Activated T-cell treated with anti-CD3 and anti-CD28 coated beads for 1 hour (primary cell): ENCODE data around the gene CACNA1C.

Experiments used
- DNase-seq: peaks from one replicate; pipeline ENCODE4 v3.0.0-alpha.2; 2020; ENCODE audit warnings: low read depth

CACNA1C gene

DNA sequence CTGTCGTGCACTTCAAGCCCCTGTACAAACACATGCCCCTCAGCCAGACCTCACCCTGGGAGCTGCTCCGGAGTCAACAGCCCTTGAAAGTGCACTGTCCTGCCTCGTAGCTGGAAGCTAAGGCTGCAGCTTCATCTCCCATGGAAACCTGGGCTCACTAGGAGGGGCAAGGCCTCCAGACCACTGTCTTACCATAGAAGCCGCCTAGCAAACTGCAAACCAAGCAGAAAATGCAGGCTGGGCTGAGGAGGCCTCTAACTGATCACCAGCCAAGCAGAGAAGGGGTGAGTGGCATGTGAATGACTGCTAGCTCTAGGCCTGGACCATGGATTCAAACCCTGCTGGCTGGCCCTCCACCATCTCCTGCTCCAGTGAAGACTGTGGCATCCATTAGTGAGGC, 340.2 kb downstream of the CACNA1C start:
- DNase-seq, result no peak

DNA sequence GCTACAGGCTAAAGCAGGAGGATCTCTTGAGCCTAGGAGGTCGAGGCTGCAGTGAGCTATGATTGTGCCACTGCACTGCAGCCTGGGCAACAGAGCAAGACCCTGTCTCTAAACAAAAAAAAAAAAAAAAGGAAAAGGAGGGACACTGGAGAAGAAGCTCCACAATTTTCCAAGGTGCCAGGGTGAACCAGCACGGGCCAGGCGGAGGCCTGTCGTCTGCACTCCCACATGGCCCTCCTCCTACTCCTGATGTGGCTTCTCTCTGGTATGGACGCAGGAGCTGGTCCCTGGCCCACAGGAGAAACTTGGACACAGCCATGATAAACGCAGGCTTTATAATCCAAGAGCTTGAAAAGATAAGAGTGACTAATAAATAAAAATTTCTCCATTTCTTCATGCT, 341.2 kb downstream of the CACNA1C start:
- DNase-seq, result no peak

DNA sequence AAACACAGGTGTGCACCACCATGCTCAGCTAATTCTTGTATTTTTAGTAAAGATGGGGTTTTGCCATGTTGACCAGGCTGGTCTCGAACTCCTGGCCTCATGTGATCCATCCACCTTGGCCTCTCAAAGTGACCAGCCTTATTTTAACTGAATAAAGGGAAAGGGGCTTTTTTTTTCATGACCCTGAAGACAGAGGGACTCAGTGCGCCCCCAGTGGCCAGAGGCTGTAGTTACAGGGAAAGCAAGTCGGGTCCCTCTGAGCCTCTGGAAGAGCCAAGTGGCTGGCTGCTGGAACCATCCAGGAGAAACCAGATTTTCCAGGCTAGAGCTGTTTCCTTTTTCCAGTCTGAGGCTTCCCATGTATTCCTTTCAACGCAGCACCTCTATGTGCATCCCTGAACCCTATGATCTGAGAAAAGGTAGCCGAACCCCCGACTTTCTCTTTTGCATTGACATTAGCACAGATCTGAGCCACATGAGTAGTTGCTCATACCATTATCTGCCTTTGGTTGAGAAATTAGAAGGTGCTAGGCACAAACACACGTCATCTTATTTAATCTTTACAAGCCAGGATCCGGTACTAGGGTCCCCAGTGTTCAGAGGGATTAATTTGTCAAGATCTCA, 342.7 kb downstream of the CACNA1C start:
- DNase-seq, result peak; percentile 5

DNA sequence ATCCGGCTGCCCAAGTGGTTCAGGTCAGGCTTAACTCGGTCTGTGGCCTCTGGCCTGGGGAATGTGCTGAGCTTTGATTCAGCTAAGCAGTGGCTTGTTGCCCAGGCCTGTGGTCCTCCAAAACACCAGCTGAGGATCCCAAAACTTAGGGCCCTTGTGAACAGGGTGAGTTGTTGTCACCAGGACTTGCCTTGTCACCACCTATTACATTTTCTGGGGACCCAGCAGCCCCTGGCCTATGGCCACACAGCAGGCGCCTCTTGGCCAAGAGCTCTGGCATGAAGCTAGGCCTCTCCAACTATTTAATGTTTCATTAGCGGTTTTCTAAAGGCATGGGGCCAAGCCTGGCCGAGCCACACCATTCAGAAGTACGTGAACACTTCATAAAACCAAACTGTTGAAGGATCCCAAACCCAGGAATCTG, 343.7 kb downstream of the CACNA1C start:
- DNase-seq, result no peak

DNA sequence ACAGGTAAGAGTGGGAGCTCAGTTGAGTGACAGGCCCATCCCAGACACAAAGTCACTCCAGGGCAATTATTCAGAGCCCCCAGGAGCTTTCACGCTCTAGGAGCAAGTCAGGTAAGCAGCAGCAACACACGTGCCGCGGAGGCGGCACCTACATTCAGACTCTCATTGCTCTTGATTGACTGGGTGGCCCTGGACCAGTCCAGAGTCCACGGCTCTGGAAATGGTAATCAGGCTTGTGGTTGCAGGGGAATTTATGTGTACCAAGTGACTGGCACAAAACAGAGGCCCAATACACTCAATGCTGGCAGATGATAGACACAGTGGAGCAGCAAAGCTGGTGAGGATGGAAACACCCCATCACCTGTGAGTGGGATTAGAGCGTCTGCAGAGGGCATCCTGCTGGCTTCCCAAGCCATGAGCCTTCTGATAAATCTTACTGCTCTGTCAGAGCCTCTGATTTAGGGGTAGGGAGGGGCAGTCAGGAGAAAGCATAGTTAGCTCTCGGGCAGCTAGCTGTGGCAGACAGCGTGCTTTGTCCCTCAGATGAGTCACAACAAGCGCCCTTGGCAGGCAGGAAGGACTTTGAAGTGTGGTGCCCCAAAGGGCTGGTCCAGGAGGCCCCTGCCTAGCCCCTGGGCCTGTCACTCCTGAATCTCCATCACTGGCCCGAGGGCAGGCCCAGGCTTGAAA, 344.7 kb downstream of the CACNA1C start:
- no peak for DNase-seq

DNA sequence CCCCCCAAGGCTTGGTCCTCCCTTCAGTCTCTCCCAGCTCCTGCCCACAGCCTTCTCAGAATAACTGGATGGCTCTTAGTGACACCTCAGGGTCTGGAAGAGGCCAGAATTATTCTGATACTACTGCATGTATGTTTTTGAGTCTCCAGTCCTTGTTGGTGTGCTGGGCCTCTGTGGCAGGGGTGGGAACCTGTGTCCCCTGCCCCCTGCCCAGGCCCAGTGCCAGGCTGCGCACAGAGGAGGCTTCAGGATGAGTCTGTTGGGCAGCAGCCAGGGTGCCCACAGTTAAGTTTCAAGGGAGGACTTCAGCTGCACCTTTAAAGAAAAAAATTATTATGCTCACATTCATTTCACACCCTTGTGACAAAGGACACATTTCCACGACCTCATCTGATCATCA, 348.3 kb downstream of the CACNA1C start:
- DNase-seq, result no peak

DNA sequence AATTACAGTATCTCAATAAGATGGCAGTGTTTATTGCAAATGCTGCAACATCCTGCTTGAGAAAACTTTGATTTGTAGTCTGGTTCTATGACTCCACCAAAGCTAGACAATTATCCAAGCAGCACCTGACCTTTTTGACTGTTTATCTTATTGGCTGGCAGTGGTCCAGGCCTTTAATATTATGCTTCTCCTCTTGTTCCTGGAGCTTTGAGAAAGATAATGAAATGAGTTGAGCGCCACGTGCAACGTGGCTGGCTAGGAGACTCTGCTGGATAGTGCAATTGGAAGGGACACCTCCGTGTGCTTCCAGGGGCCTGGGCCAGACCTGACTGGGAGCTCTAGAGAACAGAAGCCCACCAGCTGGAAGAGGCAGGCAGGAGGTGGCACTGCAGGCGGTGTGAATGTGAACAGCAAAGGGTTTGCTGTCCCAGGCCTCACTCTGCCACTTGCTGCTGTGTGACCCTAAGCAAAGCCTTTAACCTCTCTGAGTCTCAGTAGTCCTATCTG, 349.3 kb downstream of the CACNA1C start:
- DNase-seq, result no peak

DNA sequence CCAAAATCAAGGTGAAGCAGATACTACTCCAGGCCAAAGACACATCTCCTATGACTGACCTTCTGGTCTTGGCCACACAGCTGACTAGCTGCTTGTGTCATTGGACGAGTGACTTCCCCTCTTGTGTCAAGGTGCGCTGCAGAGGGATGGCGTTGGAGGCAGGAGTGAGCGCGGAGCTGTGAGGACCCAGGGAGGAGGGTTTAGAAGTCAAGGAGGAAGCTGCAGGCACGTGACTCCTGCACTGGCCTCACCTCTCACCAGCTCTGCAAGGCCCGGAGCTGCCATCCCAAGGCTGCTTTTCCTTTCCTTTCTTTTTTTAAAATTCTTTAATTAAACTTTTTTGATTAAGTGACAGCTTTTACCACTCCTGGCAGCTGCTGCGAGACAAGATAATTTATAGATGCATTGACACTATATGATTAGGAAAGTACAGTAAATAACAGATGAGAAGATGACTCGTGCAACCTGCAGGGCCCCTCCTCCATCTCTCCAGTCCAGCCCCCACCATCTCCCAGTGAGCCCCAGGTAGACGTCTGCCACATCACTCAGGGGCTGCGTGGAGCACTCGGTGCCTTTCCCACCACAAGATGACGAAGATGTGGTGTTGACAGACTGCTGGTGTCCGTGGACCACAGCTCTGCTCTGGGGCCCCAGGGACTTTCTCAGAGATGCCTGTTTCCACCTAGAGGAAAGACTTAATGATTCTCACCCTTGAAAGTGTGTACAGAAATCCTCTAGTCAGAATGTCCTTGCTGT, 350.6 kb downstream of the CACNA1C start:
- DNase-seq, result no peak

DNA sequence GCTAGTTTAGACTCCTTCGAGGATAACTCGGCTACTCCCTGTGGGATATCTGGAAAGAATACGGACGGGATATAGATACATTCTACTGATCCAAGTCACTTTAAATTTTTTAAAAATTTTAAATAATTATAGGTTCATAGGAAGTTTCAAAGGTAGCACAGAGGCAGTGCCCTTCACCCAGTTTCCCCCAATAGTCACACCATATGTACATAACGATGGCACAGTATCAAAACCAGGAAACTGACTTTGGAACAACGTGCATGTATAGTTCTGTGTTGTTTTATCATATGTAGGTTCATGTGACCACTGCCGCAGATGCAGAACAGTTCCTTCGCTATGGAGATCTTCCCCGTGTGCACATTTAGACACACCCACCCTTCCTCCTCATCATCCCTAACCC, 352.3 kb downstream of the CACNA1C start:
- DNase-seq, result no peak

DNA sequence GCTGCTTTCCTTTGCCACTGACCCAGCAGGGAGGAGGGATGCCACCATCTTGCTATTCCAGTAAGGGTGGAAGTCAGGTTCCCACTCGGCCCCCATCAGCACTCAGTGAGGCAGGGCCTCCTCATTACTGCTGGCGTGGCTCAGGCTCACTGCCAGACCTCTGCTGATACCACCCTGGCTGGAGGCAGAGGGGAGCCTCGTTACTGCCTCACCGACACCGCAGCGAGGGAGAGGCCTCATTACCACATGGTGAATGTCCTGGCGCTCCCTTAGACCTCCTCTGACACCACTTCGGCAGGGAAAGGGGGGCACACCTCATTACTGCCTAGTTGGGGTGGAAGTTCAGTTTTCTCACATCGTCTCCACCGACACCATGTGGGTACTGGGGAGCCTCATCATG, 354.1 kb downstream of the CACNA1C start:
- no peak for DNase-seq

DNA sequence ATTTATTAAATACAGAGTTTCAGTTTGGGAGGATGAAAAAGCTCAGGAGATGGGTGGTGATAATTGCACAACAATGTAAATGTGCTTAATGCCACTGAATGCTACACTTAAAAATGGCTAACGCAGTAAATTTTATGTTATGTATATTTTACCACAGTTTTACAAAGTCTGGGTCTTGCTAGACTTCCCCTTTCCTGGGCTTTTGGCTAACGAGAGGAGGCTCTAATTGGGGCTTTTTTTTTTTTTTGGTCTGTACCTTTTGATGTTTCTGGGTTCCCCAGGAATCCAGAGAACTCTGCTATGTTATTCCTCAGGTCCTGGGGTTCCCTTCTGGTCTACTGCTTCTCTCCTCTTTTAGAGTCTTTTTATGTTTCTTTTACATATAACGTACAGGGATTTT, 355.5 kb downstream of the CACNA1C start:
- no peak for DNase-seq

DNA sequence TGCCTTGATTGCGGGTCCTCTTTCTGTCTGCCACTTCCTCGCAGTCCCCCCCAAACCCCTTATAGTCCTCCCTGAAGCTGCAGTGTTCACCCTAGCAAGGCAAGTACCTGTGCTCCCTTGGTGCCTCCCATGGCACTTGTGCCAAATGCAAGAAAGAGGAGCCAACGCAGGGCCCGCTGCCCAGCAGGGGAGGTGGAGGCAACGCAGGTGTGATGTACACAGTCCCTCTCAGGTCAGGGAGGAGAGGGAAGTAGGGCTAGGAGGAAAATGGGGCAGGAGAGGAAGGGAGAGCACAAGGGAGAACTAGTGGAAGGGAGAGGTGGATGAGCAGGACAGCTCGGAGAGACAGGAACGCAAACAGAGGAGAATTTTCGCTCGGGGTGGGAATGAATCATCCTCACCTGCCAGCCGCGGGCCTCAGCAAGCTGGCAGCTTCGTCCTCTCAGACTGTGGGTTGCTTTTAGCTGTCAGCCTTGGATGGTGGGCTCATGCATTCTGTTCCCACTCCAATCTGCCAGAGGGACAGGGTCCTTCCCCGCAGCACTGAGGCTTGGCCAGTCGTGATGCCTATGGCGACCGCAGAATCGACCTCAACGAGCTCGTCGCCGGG, 357.0 kb downstream of the CACNA1C start:
- DNase-seq, result no peak

DNA sequence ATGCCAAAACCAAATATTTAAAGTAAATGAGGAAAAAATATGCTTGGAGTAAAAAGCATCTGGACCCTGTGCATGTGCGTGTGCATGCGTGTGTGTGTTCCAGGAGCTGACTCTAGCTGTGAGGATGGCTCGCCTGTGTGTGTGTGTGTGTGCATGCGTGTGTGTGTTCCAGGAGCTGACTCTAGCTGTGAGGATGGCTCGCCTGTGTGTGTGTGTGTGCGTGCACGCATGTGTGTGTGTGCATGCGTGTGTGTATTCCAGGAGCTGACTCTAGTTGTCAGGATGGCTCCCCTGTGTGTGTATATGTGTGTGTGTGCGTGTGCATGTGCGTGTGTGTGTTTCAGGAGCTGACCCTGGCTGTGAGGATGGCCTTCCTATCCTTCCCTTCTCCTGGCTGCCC, 357.7 kb downstream of the CACNA1C start:
- no peak for DNase-seq

DNA sequence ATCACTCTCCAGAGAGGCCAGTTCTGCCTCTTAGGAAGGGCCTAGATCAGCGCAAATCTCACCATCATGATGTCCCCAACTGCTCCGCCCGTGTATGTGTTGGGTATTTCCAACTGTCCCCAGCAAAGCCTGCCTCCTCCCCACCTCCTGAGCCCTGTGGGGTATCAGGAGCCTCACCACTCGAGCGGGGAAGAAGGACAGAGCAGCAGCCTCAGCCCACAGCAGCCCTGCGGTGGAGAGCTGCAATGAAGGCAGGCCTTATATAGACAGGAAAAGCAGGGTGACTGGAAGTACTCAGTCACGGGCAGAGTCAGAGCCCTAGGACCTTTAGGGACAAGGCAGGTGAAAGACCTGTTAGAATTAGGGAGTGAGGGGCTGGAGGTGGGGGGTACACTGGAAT, 358.2 kb downstream of the CACNA1C start:
- no peak for DNase-seq

DNA sequence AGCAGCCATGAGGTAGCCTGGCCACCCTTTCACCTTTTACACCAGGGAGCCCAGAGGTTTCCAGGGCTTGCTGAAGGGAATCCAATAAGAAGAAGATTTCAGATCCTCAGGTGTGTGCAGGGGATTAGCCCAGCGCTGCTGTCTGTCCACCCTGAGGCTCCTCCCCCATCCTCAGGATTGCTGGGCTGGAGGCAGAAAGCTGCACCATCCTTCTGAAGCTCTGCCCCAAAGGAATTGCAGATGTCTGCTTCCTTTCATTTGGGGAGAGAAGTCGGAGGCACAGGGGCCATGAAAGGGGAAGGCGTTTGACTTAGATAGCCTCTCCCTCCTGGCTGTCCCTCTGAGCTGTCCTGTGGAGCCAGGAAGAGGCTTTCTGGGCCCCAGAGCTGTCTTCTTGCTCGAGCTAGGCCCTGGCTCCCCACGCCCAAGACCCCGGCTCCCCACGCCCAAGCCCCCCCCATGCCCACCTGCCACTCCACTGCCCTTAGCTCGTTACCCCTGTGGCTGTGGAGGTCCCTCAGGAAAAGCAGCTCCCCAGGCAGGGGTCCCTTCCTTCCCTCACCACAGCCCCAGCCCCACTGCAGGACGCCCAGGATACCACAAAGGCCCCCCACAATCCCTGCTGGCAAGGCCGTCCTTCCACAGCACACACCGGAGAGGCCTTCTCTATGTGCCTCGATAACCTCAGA, 359.0 kb downstream of the CACNA1C start:
- DNase-seq, result no peak

DNA sequence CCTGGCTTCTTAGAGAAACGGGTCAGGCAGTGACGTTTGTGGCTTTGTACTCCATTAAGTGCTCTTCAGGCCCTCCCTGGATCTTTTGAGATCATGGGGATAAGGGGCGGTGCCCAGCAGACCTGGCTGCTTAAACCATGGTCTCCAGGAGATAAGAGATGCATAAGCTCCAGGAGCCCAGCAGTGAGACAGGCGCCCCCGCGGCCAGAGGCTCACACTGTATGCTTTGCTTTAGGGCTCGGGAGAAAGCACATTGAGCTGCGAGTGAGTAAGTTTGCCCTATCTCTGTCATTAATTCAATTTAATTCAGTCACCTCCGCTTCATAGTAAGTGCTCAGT, 359.5 kb downstream of the CACNA1C start:
- DNase-seq, result no peak

DNA sequence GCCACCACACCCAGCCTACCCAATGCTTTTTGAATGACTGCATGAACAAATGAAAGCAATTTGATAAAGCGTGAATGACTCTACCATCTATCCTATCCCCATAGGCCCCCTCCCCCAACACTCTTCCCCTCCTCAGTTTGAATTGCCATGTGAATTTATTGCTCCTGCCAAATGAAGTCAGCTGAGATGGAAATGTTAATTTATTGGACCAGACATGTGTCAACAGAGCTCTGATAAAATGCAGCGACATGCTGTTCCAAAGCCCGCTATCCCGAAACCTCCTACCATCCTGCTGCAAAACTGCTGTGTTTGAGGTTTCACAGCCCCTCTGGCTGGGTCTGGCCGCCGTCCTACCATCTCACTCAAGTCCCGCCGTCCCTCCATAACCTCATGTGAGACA, 360.5 kb downstream of the CACNA1C start:
- no peak for DNase-seq

DNA sequence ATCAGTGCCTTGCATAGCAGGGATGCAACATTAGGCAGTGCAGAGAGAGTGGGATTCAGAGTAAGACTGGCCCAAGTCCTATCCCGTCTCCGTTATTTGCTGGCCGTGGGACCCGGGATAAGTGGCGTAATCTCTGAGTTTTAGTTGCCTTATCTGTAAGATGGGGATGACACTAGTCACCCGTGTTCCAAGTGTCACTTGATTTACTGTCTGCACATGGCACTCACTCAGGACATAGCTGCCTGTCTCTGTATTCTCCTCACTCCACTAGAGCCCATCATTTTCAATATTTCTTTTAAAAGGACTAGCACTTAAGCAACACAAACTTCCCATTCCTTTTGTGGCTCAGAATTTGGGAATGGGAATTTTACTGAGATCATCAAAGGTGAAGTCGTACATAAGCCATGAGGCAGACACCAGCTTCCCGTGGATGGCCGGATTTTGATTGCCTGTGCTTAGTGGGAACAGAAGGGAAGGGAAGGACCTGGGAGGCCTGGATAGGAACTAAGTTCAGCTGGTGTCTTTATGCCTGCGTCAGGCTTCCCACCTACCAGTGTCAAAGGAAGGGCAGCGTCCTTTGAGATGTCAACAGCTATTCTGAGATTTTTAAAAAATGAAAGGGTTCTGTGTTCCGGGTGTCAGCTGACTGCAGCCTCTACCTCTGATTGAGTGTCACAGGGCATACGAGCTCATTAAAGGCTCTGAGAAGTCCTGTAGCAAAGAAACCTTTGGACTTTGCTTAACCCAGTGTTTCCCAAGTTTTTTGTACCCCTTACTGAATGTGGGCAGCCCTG, 361.4 kb downstream of the CACNA1C start:
- DNase-seq, result no peak

DNA sequence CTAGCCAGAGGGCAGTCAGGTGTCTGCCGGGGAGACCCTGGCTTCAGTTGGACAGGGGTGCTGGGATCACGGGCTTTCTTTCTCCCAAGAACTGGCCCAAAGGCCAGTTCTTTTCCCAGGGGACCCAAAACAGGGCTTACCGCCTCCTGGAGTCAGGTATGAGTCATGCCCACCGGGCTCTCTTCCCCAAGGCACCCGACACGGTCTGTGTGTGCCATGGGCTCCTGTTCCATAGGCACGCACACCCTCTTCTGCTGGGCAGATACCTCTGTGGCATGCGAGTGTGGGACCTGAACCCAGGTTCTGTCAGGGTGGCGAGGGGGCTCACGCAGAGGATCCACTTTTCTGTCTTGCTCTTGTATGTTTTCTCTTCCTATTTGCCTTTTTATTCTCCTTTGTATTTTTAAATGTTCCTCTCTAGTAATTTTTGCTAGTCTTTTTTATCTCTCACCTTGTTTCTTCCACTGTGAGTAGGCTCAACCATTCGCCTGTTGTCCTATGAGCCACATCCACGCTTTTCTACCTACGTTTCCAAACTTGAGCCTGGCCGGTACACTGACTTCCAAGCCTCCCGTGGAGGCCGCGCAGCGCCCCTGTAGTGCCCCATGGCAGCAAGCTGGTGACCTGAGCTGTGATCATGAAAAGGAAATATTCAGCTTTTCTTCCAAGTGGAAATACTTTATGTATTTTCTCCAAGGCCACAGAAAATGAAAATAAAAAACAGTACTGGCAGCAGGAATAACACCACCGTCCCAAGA, 362.2 kb downstream of the CACNA1C start:
- DNase-seq, result no peak

DNA sequence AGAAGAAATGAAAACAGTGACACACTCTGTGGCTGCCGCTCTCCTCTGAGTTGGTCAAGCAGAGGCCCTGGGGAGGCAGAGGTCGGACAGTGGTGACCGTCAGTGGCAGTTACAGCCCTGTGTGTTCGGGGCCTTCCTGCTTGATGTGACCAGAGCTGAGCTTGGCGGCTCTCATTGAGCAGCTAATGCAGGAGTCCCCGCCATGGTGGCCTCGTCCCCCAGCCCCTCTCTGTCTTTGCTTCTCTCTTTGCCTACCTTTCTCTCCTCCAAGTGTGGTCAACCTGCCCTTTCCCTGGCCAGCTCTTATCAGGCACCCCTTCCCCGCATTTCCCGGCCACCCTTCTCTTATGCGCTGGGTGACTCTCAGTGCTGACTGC, 362.8 kb downstream of the CACNA1C start:
- no peak for DNase-seq

DNA sequence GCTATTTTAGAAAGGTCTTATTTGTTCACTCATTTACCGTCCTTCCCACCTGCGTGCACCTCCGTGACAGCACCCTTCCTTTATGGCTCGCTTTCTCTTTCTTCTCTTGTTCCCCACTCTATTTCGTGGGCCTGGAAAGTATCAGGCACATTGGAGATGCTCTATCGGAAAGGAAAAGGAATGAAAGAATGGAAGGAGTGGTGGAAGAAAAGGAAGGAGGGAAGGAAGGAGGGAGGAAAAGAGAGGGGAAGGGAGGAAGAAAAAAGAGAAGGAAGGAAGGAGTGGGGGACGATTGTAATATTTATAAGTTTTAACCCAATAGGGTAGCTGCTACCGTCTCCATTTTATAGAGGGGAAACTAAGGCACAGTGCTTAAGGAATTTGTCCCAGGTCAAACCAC, 363.4 kb downstream of the CACNA1C start:
- no peak for DNase-seq
